GM21576 (cell line): ENCODE data around the gene HSD17B8.
"Not testable (repeated sequence)": the region's sequence is repeated elsewhere in the genome, so short reads cannot be mapped to it uniquely, and the experiment has no call there.

Source experiments
- ATAC-seq: cut with Tn5 transposase; IDR thresholded peaks from one replicate; pipeline ENCODE4 v1.9.1; 2021; ENCODE audit warnings: mild to moderate bottlenecking, moderate library complexity; ENCODE audit not compliant: unreplicated experiment

Gene HSD17B8

GRCh38 chr6:33205191-33206026 lies 954 bp downstream of the HSD17B8 start:
- no peak for ATAC-seq

- ATAC-seq = no peak
Observed at GRCh38 chr6:33206027-33206863, 1.8 kb downstream of the HSD17B8 start.

- no peak for ATAC-seq
Observed at GRCh38 chr6:33206864-33207551, 2.6 kb downstream of the HSD17B8 start.

GRCh38 chr6:33207552-33208090 lies 3.2 kb downstream of the HSD17B8 start:
- no peak for ATAC-seq

- no peak for ATAC-seq
Observed at GRCh38 chr6:33208091-33208967, 3.9 kb downstream of the HSD17B8 start, which contains the start of gene RING1. TSS of gene RING1 (plus strand) at chr6:33208500. CDS start at chr6:33208823, 323 bp downstream.

- no peak for ATAC-seq
Observed at GRCh38 chr6:33209856-33210255, 5.4 kb downstream of the HSD17B8 start.

GRCh38 chr6:33211136-33211535 lies 6.7 kb downstream of the HSD17B8 start:
- ATAC-seq = no peak

GRCh38 chr6:33211666-33212422 lies 7.4 kb downstream of the HSD17B8 start:
- no peak for ATAC-seq

GRCh38 chr6:33212857-33213165 lies 8.4 kb downstream of the HSD17B8 start:
- ATAC-seq = no peak

GRCh38 chr6:33213166-33213988 lies 8.9 kb downstream of the HSD17B8 start:
- no peak for ATAC-seq

GRCh38 chr6:33213989-33214335 lies 9.5 kb downstream of the HSD17B8 start:
- no peak for ATAC-seq

GRCh38 chr6:33215271-33216116 lies 11.0 kb downstream of the HSD17B8 start:
- no peak for ATAC-seq

- no peak for ATAC-seq
Observed at GRCh38 chr6:33216117-33216649, 11.7 kb downstream of the HSD17B8 start.

- no peak for ATAC-seq
Observed at GRCh38 chr6:33217246-33217645, 12.8 kb downstream of the HSD17B8 start.

GRCh38 chr6:33217681-33218080 lies 13.2 kb downstream of the HSD17B8 start:
- ATAC-seq = no peak

GRCh38 chr6:33226503-33227120 lies 22.2 kb downstream of the HSD17B8 start:
- not testable (repeated sequence) for ATAC-seq

- ATAC-seq = no peak
Observed at GRCh38 chr6:33235221-33235634, 30.8 kb downstream of the HSD17B8 start.
